Mesenteric fat pad (tissue), 1 donor: ENCODE measurements around the gene CIRBP. TPM values are rescaled to one million over a fixed set of nuclear protein-coding genes. Genes with fewer than 3 reads are reported as not detected.

Experiments used
- DNase-seq: peaks from one replicate; pipeline ENCODE4 v3.0.0-alpha.2; 2020; ENCODE audit warnings: low spot score
- total RNA-seq: library from RNA; stranded (reverse); fragmentation: NEBNext Ultra II Directional; extraction: Animal tissue kit (Norgen Biotek cat#: 25700); gene quantifications from one replicate; pipeline ENCODE4 v1.2.1, GENCODE V29; 2021
- donor health status: DM: yes; HTN: yes; CAD: no.

Gene CIRBP
- total RNA-seq, 1 donor from 2014 or later: 243 TPM

- DNase-seq: no peak
These were observed 39.0 kb upstream of the CIRBP start for GRCh38 chr19:1229924-1230782.

DNA sequence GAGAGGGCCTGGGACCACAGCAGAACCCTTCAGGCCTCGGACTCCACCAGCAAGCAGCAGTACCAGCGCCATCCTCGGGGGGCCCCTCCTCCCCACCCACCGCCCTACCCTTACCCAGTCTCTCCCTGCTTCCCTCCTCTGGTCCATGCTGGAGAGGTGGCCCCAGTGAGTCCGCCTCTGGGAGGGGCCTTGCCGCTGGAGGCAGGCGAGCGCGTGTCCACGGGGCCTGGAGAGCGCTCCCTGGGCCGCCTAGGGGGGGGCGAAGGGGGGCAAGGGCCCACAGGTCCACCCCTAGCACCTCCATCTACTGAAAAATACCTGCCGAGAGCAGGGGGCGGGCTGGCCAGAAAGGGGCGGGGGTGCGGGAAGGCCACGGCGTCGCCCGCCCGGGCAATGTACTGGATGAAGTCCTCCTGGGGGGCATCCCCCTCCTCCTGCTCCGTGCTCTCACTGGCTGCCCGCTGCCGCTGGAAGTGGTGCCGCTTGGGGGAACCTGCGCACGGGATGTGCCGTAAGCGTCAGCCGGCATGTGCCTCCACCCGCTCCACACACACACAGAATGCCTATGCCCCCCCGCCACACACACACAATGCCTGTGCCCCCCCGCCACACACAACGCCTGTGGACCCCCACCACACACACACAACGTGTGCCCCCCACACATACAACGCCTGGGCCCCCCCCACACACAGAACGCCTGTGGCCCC is 38.2 kb upstream of the CIRBP start:
- no peak for DNase-seq

DNA sequence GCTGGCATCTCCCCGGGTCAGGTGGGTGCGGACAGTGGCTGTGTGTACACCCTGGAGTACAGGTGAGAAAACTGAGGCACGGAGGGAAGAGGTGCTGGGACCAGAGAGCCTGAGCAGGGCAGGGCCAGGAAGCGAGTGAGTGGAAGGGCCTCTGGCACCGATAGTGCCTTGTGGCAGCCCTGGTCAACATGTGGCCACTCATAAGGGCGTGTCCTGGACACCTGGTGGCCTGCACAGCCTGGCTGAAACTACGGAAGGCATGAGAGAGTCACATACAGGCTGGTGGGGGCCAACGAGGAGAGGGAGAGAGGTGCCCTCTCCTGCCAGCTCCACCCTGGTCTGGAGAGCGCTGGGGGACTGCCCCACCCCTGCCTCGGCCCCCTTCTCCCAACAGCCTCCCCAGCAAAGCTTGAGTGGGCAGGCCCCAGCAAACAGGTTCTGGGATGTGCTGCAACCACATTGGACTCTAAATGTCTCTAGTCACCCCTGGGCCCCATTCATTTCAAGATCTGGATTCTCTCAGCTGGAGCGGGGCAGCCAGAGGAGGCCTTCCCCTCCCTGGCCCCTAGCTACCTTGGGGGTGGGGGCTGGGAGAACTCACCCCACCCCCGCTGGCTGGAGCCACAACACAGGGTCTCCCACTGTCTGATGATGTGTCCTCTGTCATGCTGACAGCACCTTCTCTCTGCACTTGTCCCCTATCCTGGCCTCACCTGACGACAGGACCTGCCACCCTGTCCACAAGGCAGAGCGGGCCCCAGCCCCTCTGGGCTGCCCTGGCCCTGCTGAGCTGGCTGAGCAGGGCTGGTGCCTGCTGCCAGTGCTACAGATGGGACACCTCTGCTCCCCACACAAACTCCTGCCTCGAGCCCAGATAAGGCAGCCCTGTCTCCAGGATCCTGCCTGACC is 37.1 kb upstream of the CIRBP start:
- DNase-seq: no peak

DNA sequence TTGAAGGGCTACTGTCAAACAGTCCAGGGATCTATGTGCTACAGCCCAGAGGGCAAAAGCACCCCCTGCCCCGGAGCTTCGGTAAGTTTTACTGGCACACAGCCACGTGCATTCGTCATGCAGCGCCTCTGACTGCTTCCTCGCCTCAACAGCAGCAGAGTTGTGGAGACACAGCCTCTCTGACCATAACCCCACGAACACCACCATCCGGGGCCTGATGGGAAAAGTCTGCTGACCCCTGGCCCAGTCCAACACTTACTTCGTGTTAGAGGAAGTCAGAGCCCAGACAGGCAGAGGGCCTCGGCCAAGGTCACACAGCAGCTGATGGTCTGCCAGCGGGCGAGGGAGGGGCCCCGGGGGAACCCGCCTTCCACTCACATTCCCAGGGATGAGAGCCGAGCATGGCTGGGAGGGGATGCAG is 36.5 kb upstream of the CIRBP start:
- DNase-seq: no peak

DNA sequence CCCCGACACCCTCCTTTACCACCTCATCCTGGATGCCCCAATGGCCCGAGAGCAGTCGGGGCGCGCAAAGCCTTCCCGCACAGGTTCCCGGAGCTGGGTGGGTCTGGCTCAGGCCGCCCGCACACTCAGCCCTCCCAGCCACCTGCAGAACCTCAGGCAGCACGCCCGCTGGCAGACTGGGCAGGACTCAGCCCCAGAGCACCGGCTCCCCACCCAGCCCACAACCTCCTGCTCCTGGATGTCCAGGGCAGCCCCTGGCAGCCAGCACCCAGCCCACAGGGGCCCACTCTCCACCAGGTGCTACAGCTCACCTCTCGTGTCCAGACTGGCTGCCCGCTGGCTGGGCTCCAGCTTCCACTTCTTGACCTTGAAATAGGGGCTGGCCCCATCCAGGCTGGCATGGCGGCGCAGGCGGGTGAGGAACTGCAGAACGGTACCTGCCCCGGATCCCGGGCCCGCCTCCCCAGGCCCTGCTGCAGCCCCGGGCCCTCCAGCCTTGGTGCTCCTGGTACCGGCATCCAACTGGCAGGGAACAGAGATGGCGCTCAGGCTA is 35.9 kb upstream of the CIRBP start:
- no peak for DNase-seq

- no peak for DNase-seq
These were observed 34.8 kb upstream of the CIRBP start for GRCh38 chr19:1234051-1234954.

DNA sequence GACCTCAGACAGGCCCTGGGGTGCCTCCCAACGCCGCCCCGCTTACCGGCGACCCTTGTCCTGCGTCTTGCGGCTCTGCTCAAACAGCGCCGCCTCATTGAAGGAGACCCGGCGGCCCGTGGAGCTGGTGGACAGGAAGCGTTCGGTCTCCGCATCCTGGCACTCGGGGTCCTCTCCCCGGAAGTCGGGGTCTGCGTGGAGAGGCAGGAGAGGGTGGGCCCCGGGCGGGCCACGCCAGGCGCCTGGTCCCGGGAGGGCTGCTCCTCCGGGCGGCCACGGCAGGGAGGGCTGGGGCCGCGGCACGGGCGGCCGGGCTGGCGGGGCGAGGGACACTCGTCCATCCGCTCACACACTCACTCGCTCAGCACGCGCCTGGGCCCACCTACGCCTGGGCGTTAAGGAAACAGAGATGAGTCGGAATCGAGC is 34.2 kb upstream of the CIRBP start:
- DNase-seq: no peak

GRCh38 chr19:1235625-1236538 is 33.2 kb upstream of the CIRBP start:
- DNase-seq: no peak

GRCh38 chr19:1236576-1236975 is 32.6 kb upstream of the CIRBP start:
- no peak for DNase-seq

GRCh38 chr19:1237027-1237659 is 32.0 kb upstream of the CIRBP start:
- DNase-seq: no peak

DNA sequence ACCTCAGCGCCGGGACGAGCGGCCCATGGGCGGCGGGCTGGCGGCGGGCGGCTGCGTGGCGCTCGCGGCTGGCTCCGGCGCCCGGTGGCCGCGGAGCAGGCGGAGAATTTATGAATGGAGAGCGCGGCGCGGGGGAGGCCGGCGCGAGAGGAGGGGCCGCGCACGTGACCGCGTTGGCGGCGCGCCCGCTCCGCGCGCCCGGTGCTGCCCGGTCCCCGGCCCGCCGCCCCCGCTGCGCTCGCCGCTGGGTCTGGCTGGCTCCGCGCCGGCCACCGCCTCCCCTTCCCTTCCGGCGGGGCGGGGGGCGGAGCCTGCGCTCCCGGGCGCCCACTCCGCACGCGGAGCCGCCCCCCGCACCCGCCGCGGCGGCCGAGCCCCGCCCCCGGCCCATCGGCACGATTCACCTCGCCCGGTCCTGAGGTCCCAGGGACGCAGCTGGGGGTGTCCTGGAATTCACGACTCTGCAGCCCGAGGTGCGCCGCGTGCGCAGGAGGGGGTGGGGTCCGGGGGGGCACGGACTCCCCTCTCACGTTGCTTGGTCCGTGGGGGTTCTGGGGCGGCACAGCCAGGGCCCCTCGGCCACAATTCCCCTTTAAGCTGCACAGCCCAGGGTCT is 31.3 kb upstream of the CIRBP start, which contains the start of gene CBARP:
CBARP (minus strand) TSS at position 252 of the 615 bp plus-strand sequence. CDS start 1,905 bp downstream, outside the sequence.
- no peak for DNase-seq

DNA sequence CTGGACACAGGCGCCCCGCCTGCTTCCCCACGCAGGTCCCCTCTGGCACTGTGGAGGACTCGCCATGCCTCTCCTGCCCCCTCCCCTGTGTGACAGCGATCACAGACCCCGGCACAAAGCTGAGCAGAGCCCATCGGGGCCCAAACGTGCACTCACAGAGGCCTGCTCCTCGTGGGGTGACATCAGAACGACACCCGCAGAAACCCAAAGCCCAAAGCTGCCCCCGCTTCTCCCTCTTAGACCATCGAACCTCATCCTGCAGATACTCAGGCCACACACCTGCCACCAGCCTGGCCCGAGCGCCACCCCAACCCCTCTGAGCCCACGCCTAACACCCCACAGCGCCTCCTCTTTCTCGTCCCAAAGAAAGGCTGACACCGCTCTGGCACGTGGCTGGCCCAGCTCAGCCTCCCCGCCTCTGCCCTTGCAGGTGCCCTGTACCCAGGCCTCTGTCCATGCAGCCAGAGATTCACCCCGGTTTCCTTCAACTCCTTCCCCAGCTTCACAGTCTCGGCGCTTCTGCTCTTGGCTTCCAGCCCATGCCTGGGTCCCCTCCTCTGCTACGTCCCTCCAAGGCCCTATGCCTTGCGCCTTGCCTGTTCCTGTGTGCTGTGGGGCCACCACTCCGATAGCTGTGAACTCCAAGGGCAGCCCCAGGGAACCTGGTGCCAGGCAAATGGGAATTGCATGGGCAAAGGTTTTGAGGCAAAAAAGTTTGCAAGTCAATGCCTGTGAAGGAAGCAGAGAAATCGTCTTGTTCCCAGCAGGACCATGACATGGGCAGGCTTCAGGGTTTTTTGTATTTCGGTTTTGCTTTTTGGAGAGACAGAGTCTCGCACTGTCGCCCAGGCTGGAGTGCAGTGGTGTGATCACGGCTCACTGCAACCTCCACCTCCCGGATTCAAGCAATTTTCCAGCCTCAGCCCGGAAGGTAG is 30.5 kb upstream of the CIRBP start:
- DNase-seq: no peak

DNA sequence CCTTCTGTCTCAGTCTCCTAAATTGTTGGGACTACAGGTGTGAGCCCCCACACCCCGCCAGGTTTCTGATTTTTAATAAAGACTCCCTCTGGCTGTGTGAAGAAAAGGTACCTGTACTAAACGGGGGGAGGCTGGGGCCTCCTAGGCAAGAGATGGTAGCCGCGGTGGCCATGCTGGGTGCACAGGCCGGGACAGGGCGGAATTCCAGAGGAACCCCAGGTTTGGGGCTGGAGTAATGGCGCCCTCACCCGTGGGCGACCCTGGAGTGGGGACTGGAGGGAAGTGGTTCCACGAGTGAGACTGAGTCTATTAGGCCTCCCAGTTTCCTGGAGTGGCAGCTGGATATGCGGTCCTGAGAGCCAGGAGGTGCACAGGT is 29.7 kb upstream of the CIRBP start:
- DNase-seq: no peak

- peak; percentile 97 for DNase-seq
These were observed 29.1 kb upstream of the CIRBP start for GRCh38 chr19:1239796-1240737.

DNA sequence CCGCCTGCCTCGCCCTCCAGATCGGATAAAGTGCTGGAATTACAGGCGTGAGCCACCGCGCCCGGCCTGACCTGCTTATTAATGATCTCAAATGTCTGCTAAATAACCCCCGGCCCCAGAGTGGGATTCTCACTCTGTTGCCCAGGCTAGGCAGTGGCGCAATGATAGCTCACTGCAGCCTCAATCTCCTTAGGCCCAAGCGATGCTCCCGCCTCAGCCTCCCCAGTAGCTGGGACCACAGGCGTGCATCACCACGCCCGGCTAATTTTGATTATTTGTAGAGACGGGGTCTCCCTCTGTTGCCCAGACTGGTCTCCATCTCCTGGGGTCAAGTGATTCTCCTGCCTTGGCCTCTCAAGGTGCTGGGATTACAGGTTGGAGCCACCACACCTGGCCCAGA is 28.2 kb upstream of the CIRBP start:
- DNase-seq: no peak
